COLO829 (cell line): ENCODE measurements around the gene ROBO4.
A peak's percentile ranks its signal among the peaks of the same experiment; 100 is the strongest.

Source experiments
- DNase-seq: peaks from one replicate; pipeline ENCODE4 v3.0.0; 2012; ENCODE audit warnings: low spot score

The ROBO4 gene

GRCh38 chr11:124840666-124841065 lies 57.0 kb downstream of the ROBO4 start:
- DNase-seq = no peak

GRCh38 chr11:124839972-124840621 lies 57.6 kb downstream of the ROBO4 start:
- no peak for DNase-seq

- no peak for DNase-seq
Observed at GRCh38 chr11:124839128-124839971, 58.3 kb downstream of the ROBO4 start.

GRCh38 chr11:124838805-124839127 lies 58.9 kb downstream of the ROBO4 start:
- DNase-seq = no peak

GRCh38 chr11:124837491-124837856 lies 60.2 kb downstream of the ROBO4 start:
- peak; percentile 44 for DNase-seq

- no peak for DNase-seq
Observed at GRCh38 chr11:124835918-124836317, 61.7 kb downstream of the ROBO4 start.

GRCh38 chr11:124834526-124835180 lies 63.0 kb downstream of the ROBO4 start:
- DNase-seq = no peak
